Cardiac fibroblast (primary cell): Measurements from ENCODE around the gene PI4K2A.
A peak's percentile ranks its signal among the peaks of the same experiment; 100 is the strongest.

Source experiments
- DNase-seq, 2 donors: peaks; one replicate each; pipeline versions ENCODE4 v3.0.0 to v3.0.0-alpha.2; 2010; ENCODE audit warnings: low read depth in 2 of 2
- H3K4me3 ChIP-seq, 2 donors: replicated peaks in 1 of 2; 1 replicate in 1 of 2; 2 replicates in 1 of 2; pipeline ENCODE4 v1.5.1; 2011; ENCODE audit warnings: low read depth in 2 of 2, low read length in 2 of 2, mild to moderate bottlenecking in 2 of 2, moderate library complexity in 1 of 2
- CTCF ChIP-seq: IDR thresholded peaks from one replicate; pipeline ENCODE4 v1.5.1; 2011; ENCODE audit warnings: low read depth, mild to moderate bottlenecking, low read length, inconsistent platforms

PI4K2A gene

GRCh38 chr10:97611473-97611872 lies 29.0 kb upstream of the PI4K2A start:
- TF ChIP-seq CTCF, result no peak
- H3K4me3 ChIP-seq, result no peak overlapping the region
- no peak for DNase-seq

- peak; percentile 73 to 76 for DNase-seq
- peak; percentile 31 for TF ChIP-seq CTCF
- no peak overlapping the region for H3K4me3 ChIP-seq
Observed at GRCh38 chr10:97612386-97612785, 28.1 kb upstream of the PI4K2A start.

GRCh38 chr10:97618285-97618684 lies 22.2 kb upstream of the PI4K2A start:
- DNase-seq, result no peak
- no peak overlapping the region for H3K4me3 ChIP-seq
- no peak for TF ChIP-seq CTCF

GRCh38 chr10:97618733-97619132 lies 21.7 kb upstream of the PI4K2A start:
- TF ChIP-seq CTCF, result no peak
- no peak for DNase-seq
- H3K4me3 ChIP-seq, result no peak overlapping the region

GRCh38 chr10:97623277-97623676 lies 17.2 kb upstream of the PI4K2A start:
- no peak for TF ChIP-seq CTCF
- no peak overlapping the region for H3K4me3 ChIP-seq
- DNase-seq, result no peak

GRCh38 chr10:97627731-97628130 lies 12.7 kb upstream of the PI4K2A start:
- TF ChIP-seq CTCF, result no peak
- no peak overlapping the region for H3K4me3 ChIP-seq
- no peak for DNase-seq

GRCh38 chr10:97628228-97628627 lies 12.2 kb upstream of the PI4K2A start:
- no peak for DNase-seq
- TF ChIP-seq CTCF, result no peak
- no peak overlapping the region for H3K4me3 ChIP-seq
